Activated T-cell treated with anti-CD3 and anti-CD28 coated beads, Interleukin-2, amount 50 U/mL, for 1 hour (primary cell): ENCODE measurements around the gene MAGEA4.
"Not testable (repeated sequence)": the region's sequence is repeated elsewhere in the genome, so short reads cannot be mapped to it uniquely, and the experiment has no call there.

Source experiments
- DNase-seq: peaks from one replicate; pipeline ENCODE4 v3.0.0-alpha.2; 2020

Gene MAGEA4, protein sequence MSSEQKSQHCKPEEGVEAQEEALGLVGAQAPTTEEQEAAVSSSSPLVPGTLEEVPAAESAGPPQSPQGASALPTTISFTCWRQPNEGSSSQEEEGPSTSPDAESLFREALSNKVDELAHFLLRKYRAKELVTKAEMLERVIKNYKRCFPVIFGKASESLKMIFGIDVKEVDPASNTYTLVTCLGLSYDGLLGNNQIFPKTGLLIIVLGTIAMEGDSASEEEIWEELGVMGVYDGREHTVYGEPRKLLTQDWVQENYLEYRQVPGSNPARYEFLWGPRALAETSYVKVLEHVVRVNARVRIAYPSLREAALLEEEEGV

DNA sequence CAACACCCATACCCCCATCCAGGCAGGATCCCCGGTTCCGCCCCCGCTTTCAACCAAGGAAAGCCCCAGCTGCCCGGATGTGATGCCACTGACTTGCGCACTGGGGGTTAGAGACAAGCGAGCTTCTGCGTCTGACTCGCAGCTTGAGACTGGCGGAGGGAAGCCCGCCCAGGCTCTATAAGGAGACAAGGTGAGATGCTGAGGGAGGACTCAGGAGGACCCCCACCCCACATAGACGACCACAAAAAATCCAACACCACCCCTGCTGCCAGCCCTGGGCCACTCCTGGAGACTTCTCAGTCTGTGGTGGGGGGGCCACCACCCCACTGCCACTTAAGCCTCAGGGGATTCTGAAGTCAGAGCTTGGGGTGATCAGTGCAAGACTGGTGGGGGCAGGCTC lies at the start of gene MAGEA4:
Gene MAGEA4, plus strand, starts transcription at position 110 of the 400 bp plus-strand sequence. CDS start 10,776 bp downstream, outside the sequence.
- no peak for DNase-seq

DNA sequence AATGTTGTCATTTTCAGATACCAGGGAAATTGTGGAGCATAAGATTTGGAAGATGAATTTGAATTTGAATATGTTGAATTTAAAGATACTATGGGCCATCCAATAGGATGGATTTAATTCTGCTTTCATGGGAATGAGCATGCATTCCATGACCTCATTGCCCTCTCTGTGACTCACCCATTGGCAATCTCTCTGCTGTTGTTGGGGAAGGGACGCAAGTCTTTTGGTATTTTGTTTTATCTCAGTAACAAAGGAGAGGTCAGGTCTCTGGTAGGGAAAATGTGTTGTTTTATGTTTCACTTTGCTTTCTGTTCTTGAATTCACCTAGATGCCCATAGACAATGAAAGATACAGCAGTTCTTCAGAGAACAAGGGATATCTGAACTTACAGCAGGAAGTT lies 42.1 kb upstream of the MAGEA4 start:
- DNase-seq, result no peak

DNA sequence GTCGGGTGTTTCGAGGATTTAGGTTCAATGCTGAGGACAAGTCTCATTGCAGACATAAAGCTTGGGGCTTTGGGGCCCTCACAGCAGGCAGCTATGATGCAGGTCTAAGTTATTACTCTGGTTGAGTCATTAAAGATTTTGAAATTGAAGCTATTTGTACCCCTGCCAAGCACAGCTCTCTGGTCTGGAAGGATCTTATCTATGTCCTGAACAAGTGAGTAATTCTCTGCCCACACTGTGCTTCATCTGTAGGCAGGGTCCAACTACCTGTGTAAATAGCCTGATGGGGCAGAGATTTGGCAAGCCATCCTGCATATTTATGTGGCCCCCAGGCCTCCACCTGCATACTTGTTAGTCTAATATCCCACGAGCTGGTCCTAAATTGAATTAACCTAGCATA lies 41.4 kb upstream of the MAGEA4 start:
- DNase-seq, result no peak

DNA sequence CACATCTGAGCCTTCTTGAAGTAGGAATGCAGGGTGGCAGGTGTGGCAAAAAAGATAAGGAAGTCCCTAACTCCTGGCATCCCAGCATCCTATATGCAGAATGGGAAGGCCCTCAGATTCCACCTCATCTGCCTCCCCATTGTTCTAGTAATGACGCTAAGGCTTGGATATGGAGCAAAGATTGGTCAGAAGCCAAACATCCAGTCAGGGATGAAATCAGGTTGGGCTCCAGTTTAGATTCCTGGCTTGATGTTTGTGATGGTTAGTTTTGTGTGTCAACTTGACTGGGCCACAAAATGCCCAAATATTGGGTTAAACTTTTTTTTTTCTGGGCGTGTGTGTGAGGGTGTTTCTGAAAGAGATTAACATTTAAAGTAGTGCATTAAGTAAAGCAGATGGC lies 39.6 kb upstream of the MAGEA4 start:
- no peak for DNase-seq

DNA sequence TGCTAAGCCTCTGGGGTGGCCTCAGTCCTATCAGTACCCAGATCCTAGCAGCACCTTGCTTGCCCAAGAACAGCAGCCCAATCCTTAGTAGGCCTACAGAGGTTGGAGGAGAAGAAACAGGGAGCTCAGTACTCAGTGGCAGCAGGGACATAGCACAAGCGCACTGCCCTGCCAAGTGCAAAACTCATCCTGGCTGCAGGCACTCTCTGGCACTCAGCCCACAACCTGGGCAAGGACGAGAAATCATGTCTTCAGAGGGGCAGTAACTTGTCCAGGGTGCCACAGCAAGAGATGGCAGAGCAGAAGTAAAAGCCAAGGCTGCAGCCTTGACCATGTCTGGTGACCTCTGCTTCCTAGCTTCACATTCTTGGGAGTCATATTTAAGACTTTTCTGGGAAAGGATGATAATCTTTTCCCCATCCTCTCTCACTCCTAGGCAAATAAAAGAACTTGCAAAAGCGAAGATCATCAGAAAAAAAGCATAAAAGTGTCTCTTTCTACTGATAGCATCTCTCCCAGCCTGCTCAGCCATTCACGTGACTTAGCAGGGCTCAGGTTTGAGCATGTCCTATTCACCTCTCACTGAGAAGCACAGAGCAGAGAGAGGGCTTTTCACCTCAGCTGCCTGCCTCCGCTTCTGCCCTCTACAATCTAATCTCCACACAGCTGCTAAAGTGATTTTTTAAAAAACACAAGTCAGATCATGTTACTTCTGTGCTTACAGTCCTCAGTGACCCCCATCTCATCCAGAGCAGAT lies 37.2 kb upstream of the MAGEA4 start:
- no peak for DNase-seq

DNA sequence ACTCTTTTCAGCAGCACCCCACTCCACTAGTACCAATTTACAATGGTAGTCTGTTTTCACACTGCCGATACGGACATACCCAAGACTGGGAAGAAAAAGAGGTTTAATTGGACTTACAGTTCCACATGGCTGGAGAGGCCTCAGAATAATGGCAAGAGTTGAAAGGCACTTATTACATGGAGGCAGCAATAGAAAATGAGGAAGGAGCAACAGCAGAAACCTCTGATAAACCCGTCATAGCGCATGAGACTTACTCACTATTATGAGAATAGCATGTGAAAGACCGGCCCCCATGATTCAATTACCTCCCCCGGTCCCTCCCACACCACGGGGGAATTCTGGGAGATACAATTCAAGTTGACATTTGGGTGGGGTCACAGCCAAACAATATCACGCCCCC lies 34.1 kb upstream of the MAGEA4 start:
- DNase-seq, result no peak

DNA sequence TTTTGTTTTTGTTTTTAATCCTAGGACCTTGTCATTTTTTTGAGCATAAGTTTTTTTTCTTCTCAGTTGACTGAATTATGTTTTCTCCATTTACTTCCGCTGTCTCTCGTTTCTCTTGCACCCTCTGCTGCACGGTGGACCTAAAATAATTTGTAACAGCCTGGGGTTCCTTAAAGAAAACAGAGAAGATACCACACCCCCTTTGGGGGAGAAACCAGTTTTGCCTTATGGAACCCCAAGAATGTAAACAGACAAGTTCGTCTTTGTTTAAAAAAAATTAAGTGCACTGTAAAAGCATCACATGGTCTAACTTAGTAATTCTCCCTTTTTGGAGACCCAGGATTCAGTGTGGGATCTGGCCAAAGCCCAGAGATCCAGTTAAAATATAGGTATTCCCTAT lies 32.8 kb upstream of the MAGEA4 start:
- no peak for DNase-seq

DNA sequence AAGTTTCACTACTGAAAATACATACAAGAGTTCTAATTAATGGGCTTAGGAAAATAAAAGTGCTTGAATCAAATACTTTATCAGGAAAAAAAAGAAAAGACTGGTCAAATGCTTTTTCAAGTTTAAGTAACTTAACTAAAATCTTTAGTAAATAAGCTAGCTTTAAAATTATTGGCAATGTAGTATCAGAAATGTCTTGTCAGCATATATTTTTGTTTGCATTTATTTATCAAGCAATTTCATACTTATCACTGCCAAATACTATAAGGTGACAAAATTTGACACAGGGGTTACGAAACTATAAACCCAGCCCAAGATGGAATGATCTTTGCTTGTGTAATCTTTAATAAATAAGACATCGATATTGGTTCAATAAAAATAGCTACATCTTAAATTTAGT lies 31.8 kb upstream of the MAGEA4 start:
- no peak for DNase-seq

DNA sequence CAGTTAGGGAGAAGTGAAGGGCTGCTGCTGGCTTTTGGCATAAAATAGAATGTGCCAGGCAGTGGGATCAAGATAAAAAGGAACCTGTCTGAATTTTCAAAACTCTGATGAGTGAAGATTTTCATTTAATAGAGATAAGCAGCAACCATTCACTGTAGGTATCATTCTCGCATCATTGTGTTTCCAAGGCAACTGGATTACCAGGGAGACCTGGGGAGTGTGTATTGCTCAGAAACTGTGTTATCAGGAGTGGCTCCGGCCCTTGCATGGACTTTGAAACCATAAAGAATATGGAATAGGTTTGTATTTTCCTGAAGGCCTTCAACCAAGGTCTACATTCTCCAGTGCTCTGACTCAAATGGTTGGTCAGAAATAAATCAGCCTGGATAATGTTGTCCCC lies 23.3 kb upstream of the MAGEA4 start:
- DNase-seq, result no peak

DNA sequence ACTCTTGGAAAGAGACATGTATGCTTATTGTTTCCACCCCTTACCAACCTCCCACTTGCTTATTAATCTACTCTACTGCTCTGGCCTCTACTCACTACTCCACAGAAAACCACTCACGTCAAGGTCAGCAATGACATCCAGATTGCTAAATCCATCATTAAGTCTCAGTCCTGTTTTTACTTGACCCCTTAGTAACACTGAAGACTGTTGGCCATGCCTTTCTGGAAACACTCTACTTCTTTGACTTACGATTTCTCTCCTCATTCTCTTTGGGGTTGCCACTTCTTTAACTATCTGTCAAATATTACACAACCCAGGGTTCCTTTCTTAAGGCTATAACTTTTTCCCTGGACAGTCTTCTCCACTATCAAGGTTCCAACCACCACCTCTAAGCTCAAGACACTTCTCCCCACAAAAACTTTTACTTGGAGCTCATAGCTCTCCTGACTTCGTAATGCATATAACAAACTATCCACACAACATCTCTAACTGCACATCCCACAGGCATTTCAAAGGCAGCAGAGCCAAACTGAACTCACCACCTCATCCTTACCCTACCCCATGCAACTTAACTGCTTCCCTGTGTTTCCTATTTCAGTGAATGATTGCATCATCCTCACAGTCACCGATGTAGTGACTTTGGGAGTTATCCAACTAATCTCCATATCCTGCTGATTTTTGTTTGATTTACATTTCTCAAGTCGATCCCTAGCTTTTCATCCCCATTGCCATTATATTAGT lies 15.8 kb upstream of the MAGEA4 start:
- no peak for DNase-seq

DNA sequence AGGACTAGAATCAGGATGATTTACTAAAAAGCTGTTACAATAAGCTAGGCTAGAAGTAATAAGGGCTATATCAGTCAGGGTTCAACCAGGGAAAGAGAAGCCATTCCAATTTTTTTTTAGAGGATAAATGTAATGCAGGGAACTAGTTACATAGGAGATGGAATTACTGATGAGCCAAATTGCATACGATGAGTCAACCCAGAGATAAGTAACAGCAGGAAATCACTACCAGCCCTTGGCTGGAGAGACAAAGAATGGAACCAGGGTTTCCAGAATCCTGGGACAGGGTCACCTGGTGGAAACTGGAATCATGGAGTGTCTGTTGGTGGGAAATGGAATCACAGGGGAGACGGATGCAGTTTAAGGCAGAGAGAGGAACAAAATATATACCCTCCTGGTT lies 13.1 kb upstream of the MAGEA4 start:
- DNase-seq, result no peak

DNA sequence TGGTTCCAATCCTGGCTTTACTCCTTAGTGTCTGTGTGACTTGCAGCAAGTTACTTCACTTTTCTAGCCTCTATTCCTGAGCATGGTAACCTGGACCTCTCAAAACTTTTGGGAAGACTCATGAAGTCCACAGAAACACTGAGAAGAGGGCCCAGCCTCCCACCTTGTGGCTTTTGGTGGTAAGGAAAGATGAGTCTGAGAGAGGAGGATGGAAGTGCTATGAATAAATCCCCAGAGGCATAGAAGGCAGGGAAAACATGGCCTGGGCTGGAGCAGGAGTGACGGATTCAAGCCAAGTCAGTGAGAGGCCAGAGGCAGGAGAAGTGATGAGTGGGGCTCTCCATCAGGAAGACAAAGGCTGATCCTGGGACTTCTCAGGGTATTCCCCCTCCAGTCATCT lies 10.9 kb upstream of the MAGEA4 start:
- DNase-seq, result no peak

DNA sequence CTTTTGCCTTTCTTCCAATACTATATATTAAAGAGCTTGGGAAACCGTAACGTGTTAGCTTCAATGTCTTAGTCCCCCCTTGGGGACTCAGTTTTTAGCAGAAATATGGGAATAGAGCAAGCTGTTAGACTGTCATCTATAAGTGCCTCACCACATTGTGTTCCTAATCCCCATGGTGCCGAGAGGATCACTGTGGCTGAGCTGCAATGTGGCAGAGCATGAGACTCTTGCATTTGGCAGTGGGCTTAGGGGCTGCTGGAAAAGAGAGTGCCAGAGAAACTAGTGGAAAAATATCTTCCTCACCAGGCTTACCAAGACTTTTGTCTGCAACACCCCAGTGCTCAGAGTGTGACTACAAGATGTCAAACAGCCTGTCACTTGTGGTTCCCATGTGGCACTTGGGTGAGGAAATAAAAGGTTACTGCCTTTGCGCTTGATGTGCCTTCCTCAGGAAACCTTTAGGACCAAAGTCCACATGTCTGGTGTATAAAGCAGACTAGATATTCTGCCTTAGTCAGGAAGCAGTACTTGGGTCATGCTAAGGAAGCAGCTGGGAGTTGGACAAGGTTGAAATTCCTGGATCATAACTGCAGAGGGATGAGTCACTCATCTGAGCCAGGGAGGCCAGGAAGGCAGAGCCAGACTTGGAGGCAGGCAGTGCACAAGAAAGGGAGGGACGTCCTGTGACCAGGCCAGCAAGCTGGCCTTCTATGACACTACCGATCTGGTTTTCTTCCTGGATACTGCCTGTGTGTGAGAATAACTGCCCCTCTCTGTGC lies 9.7 kb upstream of the MAGEA4 start:
- no peak for DNase-seq

DNA sequence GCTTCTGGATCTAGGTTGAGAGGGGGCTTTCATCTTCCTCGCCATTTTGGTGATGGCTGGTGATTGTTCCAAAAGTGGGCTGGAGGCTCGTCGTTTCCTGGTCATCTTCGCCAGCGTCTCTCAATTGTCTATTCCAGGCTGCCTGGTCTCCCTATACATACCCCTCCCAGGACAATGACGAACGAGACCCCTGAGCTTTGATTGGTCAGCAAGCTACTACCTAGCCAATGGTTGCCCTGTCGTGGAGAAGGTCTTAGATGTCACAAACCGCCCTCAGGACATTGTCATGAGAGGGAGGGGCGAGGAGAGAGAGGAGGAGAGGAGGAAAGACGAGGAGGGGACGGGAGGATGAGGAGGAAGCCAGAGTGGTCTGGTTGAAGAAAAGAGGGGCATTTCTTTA lies 7.7 kb upstream of the MAGEA4 start:
- DNase-seq, result no peak

DNA sequence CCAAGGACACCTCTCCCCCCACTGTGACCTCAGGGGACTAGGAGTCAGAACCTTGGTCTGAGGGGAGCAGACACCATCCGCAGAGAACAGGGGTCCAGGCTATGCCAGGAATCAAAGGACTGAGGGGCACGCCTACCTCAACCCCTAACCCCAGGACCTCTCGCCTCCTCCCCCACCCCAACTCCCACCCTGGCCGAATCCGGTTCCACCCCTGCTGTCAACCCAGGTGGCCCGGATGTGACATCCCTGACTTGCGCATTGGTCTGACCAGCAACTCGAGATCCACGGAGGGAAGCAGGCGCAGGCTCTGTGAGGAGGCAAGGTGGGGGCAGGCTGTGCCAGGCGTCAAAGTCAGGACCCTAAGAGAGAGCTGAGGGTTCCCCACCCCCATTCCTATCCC lies 468 bp upstream of the MAGEA4 start:
- no peak for DNase-seq

DNA sequence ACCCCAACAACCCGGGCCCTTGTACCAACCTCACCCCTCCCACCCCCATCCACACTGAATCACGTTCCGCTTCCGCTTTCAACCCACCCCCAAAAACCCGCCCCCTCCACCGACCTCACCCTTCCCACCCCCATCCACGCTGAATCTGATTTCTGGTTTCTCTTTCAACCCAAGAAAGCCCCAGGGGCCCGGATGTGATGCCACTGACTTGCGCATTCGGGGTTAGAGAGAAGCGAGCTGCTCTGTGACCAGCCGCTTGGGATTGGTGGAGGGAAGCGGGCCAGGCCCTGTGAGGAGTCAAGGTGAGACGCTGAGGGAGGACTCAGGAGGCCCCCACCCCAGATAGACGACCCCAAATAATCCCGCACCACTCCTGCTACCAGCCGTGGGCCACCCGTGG lies 6.0 kb downstream of the MAGEA4 start:
- not testable (repeated sequence) for DNase-seq

DNA sequence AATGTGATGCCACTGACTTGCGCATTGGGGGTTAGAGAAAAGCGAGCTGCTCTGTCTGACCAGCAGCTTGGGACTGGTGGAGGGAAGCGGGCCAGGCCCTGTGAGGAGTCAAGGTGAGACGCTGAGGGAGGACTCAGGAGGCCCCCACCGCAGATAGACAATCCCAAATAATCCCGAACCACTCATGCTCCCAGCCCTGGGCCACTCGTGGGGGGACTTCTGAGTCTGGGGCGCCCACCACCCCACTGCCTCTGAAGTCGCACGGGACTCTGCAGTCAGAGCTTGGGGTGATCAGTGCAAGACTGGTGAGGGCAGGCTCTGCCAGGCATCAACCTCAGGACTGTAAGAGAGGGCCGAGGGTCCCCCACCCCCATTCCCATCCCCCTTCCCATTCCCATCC lies 6.9 kb downstream of the MAGEA4 start:
- no peak for DNase-seq

DNA sequence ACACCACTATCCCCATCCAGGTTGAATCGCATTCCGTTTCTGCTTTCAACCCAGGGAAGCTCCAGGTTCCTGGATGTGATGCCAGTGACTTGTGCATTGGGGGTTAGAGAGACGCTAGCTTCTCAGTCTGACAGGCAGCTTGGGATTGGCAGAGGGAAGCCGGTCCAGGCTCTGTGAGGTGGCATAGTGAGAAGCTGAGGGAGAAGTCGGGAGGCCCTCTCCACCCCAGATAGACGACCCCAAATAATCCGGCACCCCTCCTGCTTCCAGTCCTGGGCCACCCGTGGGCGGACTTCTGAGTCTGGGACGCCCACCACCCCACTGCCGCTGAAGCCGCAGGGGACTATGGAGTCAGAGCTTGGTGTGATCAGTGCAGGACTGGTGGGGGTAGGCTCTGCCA lies 7.4 kb downstream of the MAGEA4 start:
- DNase-seq, result no peak

DNA sequence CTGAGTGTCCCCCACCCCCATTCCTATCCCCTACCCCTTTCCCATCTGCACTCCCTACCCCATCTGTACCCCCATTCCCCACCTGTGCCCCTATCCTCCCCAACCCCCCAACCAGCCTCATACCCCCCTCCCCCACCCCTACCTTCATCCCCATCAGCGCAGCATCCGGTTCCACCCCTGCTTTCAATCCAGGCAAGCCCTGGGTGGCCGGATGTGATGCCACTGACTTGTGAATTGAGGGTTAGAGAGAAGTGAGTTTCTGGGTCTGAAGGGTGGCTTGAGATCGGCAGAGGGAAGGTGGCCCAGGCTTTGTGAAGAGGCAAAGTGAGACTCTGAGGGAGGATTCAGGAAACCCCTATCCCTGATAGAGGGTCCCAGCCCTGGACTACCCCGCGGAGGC lies 7.8 kb downstream of the MAGEA4 start:
- no peak for DNase-seq

DNA sequence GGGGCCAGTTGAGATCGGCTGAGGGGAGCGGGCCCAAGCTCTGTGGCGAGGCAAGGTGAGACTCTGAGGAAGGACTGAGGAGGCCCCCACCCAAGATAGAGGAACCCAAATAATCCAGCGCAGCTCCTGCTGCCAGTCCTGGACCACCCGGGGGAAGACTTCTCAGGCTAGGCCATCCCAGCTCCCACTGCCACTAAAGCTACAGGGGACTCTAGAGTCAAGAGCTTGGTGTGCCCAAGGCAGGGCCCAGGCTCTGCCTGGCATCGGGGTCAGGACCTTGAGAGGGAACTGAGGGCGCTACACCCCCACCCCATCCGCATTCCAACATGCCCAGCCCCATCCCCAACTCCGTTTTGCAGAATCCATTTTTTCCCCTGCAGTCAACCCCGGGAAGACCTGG lies 8.6 kb downstream of the MAGEA4 start:
- DNase-seq, result no peak

DNA sequence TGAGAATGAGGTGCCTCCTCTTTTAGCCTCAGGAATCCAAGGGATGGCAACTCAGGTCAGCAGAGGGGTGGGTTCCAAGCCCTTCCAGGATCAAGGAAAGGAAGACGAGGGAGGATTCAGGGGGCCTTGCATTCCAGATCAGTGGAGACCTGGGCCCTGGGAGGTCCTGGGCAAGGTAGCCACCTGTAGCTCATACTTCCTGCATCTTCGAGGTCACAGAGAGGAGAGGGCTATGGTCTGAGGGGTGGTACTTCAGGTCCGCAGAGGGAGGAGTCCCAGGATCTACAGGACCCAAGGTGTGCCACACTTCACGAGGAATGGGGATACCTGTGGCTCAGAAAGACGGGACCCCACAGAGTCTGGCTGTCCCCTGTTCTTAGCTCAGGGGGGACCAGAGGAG lies 9.2 kb downstream of the MAGEA4 start:
- no peak for DNase-seq

DNA sequence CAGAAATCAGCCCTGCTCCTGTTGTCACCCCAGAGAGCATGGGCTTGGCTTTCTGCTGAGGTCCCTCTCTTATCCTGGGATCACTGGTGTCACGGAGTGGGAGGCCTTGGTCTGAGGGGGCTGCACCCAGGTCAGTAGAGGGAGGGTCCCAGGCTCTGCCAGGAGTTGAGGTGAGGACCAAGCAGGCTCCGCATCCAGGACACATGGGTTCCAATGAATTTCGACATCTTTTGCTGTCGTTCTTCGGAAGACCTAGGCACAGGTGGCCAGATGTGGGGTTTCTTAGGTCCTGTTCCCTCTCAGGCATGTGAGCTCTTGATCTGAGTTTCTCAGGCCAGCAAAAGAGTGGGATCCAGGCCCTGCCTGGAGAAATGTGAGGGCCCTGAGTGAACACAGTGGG lies 10.0 kb downstream of the MAGEA4 start:
- no peak for DNase-seq

DNA sequence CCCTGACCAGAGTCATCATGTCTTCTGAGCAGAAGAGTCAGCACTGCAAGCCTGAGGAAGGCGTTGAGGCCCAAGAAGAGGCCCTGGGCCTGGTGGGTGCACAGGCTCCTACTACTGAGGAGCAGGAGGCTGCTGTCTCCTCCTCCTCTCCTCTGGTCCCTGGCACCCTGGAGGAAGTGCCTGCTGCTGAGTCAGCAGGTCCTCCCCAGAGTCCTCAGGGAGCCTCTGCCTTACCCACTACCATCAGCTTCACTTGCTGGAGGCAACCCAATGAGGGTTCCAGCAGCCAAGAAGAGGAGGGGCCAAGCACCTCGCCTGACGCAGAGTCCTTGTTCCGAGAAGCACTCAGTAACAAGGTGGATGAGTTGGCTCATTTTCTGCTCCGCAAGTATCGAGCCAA lies 11.0 kb downstream of the MAGEA4 start:
- no peak for DNase-seq
